Stimulated activated CD4-positive, alpha-beta T cell treated with anti-CD3 and anti-CD28 coated beads, Interleukin-1b, Interleukin-23, amount 100 ng/mL, for 4 hours (primary cell): Measurements from ENCODE around the gene ERI3.
"Not testable (repeated sequence)": the region's sequence is repeated elsewhere in the genome, so short reads cannot be mapped to it uniquely, and the experiment has no call there.

Experiments
- DNase-seq, 2 donors: peaks; one replicate each; pipeline ENCODE4 v3.0.0-alpha.2; 2020; ENCODE audit warnings: low read depth in 2 of 2

Gene ERI3

DNA sequence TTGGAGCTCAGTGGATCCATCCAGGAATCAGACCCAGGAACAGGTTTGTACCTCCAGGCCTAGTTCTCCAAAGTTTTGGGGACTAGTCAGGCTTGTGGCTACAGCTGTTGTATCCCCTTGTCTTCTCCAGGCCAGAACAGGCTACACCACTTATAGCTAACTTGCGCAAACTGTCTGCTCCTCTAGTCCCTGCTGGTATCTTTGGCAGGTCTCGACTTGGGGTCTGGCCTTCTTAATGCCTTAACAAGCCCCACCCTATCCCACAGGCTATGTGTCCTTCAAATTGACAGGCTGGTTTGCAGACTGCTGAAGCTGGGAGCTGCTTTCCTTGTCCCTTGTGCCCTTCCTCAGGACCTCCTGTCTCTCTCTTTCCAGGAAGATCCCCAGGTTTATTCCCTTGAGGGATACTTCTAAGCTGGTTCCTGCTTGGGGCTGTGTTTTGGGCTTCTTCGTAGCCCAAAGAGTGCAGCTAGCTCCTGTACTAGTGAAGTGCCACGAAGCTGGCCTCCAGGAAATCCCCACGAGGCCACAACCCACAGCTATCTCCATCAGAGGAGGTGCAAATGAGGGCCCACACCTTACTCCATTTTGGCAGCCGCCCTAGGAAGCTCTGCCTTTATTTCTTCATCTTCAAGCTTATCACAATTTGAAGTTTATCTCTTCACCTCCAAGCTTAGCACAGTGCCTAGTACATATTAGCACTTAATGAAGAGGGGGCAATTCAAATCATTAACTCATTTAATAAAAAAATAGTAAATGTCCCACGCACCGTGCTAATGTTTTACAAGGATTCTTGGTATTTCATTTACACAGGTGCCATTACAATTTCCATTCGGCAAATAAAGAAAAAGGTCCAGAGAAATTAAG lies 142.5 kb downstream of the ERI3 start:
- no peak for DNase-seq

DNA sequence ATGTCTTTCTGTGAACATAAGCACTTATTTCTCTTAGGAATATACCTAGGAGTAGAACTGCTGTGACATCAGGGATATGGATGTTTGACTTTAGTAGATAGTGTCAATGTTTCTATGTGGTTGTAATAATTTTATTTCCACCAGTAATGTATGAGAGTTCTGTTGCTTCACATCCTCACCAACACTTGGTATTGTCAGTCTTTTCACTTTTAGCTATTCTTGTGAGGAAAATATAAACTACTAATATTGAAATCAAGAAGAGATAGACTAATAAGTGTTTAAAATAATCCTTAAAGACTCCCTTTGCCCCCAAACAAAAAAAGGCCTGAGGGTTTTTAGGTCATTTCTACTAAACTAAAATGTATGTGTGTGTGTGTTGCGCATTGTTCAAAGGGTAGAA lies 144.5 kb downstream of the ERI3 start:
- DNase-seq, result no peak

DNA sequence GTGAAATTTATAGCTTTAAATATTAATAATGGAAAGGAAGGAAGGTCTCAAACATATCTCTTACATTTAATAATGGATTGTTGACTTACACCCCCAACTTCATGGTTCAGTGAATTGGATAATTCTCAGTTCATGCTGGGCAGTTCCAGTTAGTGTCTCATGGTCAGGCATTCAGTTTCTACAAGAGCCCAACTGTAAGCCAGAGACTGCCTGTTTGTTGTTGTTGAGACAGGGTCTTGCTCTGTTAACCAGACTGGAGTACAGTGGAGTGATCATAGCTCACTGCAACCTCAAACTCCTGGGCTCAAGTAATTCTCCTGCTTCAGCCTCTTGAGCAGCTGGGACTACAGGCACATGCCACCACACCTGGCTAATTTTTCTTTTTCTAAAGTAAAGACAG lies 146.8 kb downstream of the ERI3 start:
- DNase-seq, result no peak

DNA sequence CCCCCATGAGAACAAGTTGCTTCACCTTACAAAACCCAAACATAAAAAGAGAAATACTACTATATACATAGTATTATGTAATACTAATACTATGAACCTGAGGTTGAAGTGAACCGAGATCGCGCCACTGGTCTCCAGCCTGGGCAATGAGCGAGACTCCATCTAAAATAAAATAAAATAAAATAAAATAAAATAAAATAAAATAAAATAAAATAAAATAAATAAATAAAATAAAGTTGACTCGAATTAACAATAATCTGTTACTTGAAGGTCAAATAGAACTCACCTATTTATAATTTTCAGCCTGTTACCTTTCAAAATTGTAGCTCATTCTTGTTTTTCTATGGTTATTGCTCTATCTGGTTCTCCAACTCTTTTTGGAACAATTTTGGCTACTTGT lies 148.5 kb downstream of the ERI3 start:
- DNase-seq, result not testable (repeated sequence)

DNA sequence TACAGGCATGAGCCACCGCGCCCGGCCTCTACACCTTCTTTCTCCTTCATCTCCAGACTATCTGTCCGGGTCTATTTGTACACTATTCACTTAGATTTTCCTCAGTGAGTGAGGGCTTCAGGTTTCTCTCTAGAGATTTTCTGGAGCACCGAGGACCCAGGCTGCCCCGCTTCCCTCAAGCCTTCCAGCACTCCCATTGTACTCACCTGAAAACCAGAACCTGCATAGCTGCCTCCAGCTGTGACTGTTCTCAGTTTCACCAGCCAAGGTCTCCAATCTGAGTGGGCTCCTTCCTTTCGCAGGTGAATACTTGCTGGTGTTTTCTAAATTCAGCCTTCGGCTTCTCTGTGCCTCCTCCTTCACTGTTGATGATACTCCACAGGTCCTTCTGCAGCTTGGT lies 154.7 kb downstream of the ERI3 start:
- no peak for DNase-seq

DNA sequence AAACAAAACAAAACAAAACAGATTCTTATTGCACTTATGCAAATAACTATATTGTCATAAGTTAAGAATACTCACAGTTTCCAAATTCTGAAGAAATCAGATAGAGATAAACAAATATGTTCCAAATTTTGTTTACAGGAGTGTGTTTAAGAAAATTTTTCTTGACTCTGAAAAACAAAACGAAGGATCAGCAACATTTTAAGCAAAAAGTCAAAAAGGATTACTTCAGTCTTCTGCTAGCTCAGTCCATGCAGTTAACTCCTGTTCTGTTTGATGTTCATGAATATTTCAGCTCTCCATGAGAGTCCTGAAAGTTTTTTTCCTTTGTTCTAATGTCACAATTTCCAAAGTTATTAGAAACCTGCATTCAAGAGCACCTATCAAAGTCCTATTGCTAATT lies 180.4 kb downstream of the ERI3 start:
- no peak for DNase-seq
